WTC11 (cell line): ENCODE measurements around the gene CARD19.

ENCODE experiments used
- HMGXB4 ChIP-seq: sonication (generic); formaldehyde crosslinking; IDR thresholded peaks from 2 replicates; pipeline ENCODE4 v1.8.1; 2023; ENCODE audit warnings: mild to moderate bottlenecking, moderate library complexity, missing genetic modification reagents
- RORB ChIP-seq: fragments of 250-450 bp; sonication (Bioruptor Pico); IDR thresholded peaks from 2 replicates; pipeline ENCODE4 v1.9.0; 2021; ENCODE audit warnings: mild to moderate bottlenecking
- ZNF423 ChIP-seq: fragments of 250-450 bp; sonication (Bioruptor Pico); IDR thresholded peaks from 2 replicates; pipeline ENCODE4 v2.1.2; 2022; ENCODE audit warnings: mild to moderate bottlenecking, moderate library complexity

GRCh38 chr9:93077811-93078210 is 18.2 kb upstream of the CARD19 start:
- TF ChIP-seq ZNF423 (CRISPR knock-in tag) (no peak), RORB (no peak), HMGXB4 (CRISPR knock-in tag) (no peak)
